Body of pancreas (tissue), 4 donors: ENCODE results near the gene AGTRAP. TPM values are rescaled to one million over a fixed set of nuclear protein-coding genes. Genes with fewer than 3 reads are reported as not detected.

Source experiments
- ATAC-seq: fragments of 150-250 bp; one replicate; pipeline ENCODE4 v1.9.1; 2016
- DNase-seq, 4 donors: peaks; one replicate each; pipeline ENCODE4 v3.0.0-alpha.2; 2019
- H3K27ac ChIP-seq, 4 donors: fragments of 200-600 bp; sonication (generic); 1 replicate in 3 of 4; 2 replicates in 1 of 4; pipeline versions ENCODE4 v1.5.1 to v1.6.1; 2016 to 2019; ENCODE audit warnings: mild to moderate bottlenecking in 1 of 4, mixed read lengths in 1 of 4, moderate library complexity in 1 of 4
- H3K27me3 ChIP-seq, 2 donors: fragments of 200-600 bp; sonication (generic); one replicate each; pipeline ENCODE4 v1.6.0; 2016; ENCODE audit warnings: mild to moderate bottlenecking in 1 of 2
- H3K36me3 ChIP-seq, 2 donors: fragments of 200-600 bp; sonication (generic); replicated peaks in 1 of 2; 2 replicates each; pipeline ENCODE4 v1.5.1; 2016; ENCODE audit warnings: low read depth in 2 of 2; ENCODE audit not compliant: insufficient read depth in 1 of 2
- H3K4me1 ChIP-seq: fragments of 200-600 bp; sonication (generic); one replicate; pipeline ENCODE4 v1.6.0; 2016
- H3K4me3 ChIP-seq, 2 donors: fragments of 200-600 bp; sonication (generic); 1 replicate in 1 of 2; 2 replicates in 1 of 2; pipeline ENCODE4 v1.5.1; 2016 to 2019
- H3K9me3 ChIP-seq, 3 donors: fragments of 200-600 bp; sonication (generic); 1 replicate in 2 of 3; 2 replicates in 1 of 3; pipeline ENCODE4 v1.5.1; 2016
- CTCF ChIP-seq, 7 experiments: fragments of 450-650 bp in 4 of 7; fragments of 200-600 bp in 3 of 7; sonication (generic) in 3 of 7; IDR thresholded peaks; one replicate each; pipeline ENCODE4 v1.5.1; 2016 to 2019; ENCODE audit warnings: antibody characterized with exemption in 7 of 7
- POLR2A ChIP-seq, 3 donors: fragments of 450-650 bp; IDR thresholded peaks; one replicate each; pipeline ENCODE4 v1.6.1; 2016; ENCODE audit warnings: antibody characterized with exemption in 3 of 3, mild to moderate bottlenecking in 2 of 3
- WGBS, 2 donors: methylation state at CpG; one replicate each; pipeline ENCODE4 v1.1.5; 2017; 5-methylcytosine and 5-hydroxymethylcytosine counted together
- intact Hi-C: fragments of 100-400 bp; cut with DNase I; formaldehyde crosslinking; loops from one replicate; pipeline ENCODE4 v1.15.1; 2023
- total RNA-seq, 2 donors: library from RNA; depleted of rRNA; stranded (reverse); fragments of >200 nt; gene quantifications; one replicate each; pipeline ENCODE4 v1.1.0, GENCODE V29; 2016

AGTRAP gene
- total RNA-seq, 2 donors from 2014 or later = 16.8 to 24.6 TPM

- H3K36me3 ChIP-seq = peaks cover 0 to 8% of the 10 kb centered on the region in 2 donors
- H3K9me3 ChIP-seq = no peaks in the 10 kb centered on the region
- intact Hi-C loops = no loop called here
- DNase-seq (no peak), ATAC-seq (no peak)
- H3K27me3 ChIP-seq = no peaks in the 10 kb centered on the region
- TF ChIP-seq POLR2A (IDR thresholded peaks at IDR 0.05) = no peak
- TF ChIP-seq CTCF (IDR thresholded peaks at IDR 0.05) = no peak
- no peak overlapping the region for H3K4me3 ChIP-seq
- H3K4me1 ChIP-seq = peaks cover 52% of the 10 kb centered on the region
- peak overlapping the region; percentile 67 to 91 (median 78) for H3K27ac ChIP-seq
- 89 to 91% methylated on average over 14 to 20 of the region's 20 CpGs for WGBS, 2 donors
Observed at GRCh38 chr1:11790101-11790879, 54.4 kb downstream of the AGTRAP start.

- intact Hi-C loops = no loop called here
- ATAC-seq = peak; percentile 93
Observed at GRCh38 chr1:11790880-11791715, 55.2 kb downstream of the AGTRAP start.

GRCh38 chr1:11792106-11792505, 56.2 kb downstream of the AGTRAP start:
- Histone ChIP-seq H3K4me3 (no peak overlapping the region), H3K27ac (peak overlapping the region; percentile 67 to 91 (median 78)), H3K9me3 (no peaks in the 10 kb centered on the region), H3K4me1 (peaks cover 46% of the 10 kb centered on the region), H3K36me3 (peaks cover 0 to 19% of the 10 kb centered on the region in 2 donors), H3K27me3 (no peaks in the 10 kb centered on the region)
- intact Hi-C loops = no loop called here
- TF ChIP-seq CTCF (IDR thresholded peaks at IDR 0.05) (no peak), POLR2A (IDR thresholded peaks at IDR 0.05) (no peak)
- peak in 1 of 4 donors; percentile 57 for DNase-seq
- ATAC-seq = no peak
- 90 to 98% methylated on average over 5 to 11 of the region's 11 CpGs for WGBS, 2 donors

More at GRCh38 chr1:11790880-11791715, 55.2 kb downstream of the AGTRAP start:
- WGBS, 2 donors = 60 to 64% methylated on average over 11 to 19 of the region's 19 CpGs
- peak; percentile 80 to 96 (median 88) for DNase-seq
- H3K27me3 ChIP-seq = no peaks in the 10 kb centered on the region
- peaks cover 0 to 15% of the 10 kb centered on the region in 2 donors for H3K36me3 ChIP-seq
- no peak overlapping the region for H3K4me3 ChIP-seq
- no peaks in the 10 kb centered on the region for H3K9me3 ChIP-seq
- peak; percentile 34 to 49 (median 46) for TF ChIP-seq POLR2A (IDR thresholded peaks at IDR 0.05)
- TF ChIP-seq CTCF (IDR thresholded peaks at IDR 0.05) = no peak
- peak overlapping the region; percentile 67 to 91 (median 78) for H3K27ac ChIP-seq
- peaks cover 50% of the 10 kb centered on the region for H3K4me1 ChIP-seq

GRCh38 chr1:11793819-11794218, 57.9 kb downstream of the AGTRAP start:
- DNase-seq = no peak
- no peaks in the 10 kb centered on the region for H3K27me3 ChIP-seq
- TF ChIP-seq CTCF (IDR thresholded peaks at IDR 0.05) (no peak), POLR2A (IDR thresholded peaks at IDR 0.05) (no peak)
- no peak for ATAC-seq
- intact Hi-C loops = no loop called here
- 92 to 100% methylated on average over 1 to 15 of the region's 15 CpGs for WGBS, 2 donors
- H3K4me1 ChIP-seq = peaks cover 30% of the 10 kb centered on the region
- no peaks in the 10 kb centered on the region for H3K9me3 ChIP-seq
- H3K36me3 ChIP-seq = peaks cover 0 to 19% of the 10 kb centered on the region in 2 donors
- no peak overlapping the region for H3K4me3 ChIP-seq
- no peak overlapping the region for H3K27ac ChIP-seq
